GM12872 (cell line): ENCODE results near the gene NPPA.

Experiments used
- TF ChIP-seq, protein P1 (sequence below): IDR thresholded peaks from 3 replicates; pipeline ENCODE4 v1.5.1; 2011; ENCODE audit warnings: low read depth, mild to moderate bottlenecking, low read length, moderate library complexity; ENCODE audit not compliant: insufficient read depth

Gene NPPA

DNA sequence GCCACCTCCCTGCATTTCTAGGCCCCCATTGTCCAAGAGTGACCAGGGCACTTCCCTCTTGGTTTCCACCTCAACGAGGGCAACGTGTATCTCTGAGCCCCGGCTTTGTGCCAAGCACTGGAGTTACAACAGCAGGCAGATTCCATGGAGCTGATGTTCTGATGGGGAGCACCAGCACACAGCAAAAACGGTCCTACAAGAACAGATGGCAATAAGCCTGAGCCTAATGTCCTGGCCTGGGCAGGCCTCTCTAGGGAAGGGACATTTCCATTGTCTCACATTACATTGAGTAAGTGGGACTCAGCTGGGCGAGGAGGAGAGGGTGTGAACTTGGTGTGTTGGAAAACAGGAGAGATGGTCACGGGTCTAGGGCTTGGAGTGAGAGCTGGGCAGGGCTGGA, 38.3 kb upstream of the NPPA start:
- TF ChIP-seq, protein P1, sequence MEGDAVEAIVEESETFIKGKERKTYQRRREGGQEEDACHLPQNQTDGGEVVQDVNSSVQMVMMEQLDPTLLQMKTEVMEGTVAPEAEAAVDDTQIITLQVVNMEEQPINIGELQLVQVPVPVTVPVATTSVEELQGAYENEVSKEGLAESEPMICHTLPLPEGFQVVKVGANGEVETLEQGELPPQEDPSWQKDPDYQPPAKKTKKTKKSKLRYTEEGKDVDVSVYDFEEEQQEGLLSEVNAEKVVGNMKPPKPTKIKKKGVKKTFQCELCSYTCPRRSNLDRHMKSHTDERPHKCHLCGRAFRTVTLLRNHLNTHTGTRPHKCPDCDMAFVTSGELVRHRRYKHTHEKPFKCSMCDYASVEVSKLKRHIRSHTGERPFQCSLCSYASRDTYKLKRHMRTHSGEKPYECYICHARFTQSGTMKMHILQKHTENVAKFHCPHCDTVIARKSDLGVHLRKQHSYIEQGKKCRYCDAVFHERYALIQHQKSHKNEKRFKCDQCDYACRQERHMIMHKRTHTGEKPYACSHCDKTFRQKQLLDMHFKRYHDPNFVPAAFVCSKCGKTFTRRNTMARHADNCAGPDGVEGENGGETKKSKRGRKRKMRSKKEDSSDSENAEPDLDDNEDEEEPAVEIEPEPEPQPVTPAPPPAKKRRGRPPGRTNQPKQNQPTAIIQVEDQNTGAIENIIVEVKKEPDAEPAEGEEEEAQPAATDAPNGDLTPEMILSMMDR = no peak

DNA sequence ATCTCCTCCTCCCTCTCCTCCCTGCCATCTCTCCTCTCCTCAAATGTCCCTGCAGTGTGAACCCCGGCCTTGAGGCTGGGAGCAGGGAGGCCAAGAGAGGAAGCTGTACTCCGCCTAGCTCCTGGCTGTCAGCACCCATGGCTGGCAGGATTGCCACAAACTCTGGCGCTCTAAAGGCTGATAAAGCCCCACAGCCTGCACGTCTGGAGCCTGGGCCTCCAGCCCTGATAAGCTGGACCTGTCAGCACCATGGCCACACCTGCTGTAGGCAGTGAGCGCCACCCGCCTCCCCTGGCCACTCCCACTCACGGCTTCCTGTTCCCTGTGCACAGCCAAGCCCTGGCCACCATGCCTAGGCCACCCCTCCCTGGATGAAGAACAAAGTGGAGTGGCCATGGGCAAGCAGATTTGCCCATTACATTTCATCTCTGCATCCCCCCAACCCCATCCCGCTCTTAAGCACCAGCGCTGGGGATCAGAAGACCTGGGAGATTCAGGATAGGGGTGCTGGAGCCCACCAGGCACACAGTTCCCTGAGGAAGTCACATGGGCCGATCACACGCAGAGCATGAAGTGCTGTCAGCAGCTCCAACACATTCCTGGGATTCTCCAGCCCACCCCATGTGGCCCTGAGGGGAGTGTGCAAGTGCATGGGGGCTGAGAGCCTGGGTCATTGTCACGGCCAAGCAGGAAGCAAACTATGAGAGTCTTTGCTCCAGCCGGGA, 35.4 kb upstream of the NPPA start:
- TF ChIP-seq, protein P1 = no peak

- TF ChIP-seq, protein P1 = no peak
Observed at GRCh38 chr1:11881749-11882441, 34.3 kb upstream of the NPPA start.

- TF ChIP-seq, protein P1 = no peak
Observed at GRCh38 chr1:11880911-11881748, 33.5 kb upstream of the NPPA start.

DNA sequence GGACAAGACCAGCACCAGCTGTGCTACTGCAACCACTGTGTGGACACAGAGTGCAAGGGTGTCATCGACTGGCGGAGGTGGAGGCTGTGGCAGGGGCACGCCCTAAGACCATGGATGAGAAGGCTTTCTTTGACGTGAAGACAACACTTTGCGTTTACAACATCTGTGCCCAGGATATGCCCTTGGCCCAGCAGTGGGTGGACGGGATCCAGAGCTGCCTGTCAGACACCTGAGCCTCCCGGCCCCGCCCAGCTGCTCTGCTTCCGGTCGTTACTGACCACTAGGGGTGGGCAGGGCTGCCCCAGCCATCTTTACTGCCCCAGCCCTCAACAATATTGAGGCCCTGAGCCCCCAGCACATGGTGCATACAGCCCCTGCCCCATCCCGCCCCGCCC, 32.6 kb upstream of the NPPA start:
- TF ChIP-seq, protein P1 = no peak

- TF ChIP-seq, protein P1 = no peak
Observed at GRCh38 chr1:11879311-11880180, 32.0 kb upstream of the NPPA start.
